ENCODE measurements around the gene TAF13. TPM values are rescaled to one million over a fixed set of nuclear protein-coding genes. Genes with fewer than 3 reads are reported as not detected.

Gene TAF13
- total RNA-seq, 1 donor from 2014 or later, result 22.4 TPM

- intact Hi-C loops (cut with micrococcal nuclease), result loop anchor here (10.0 kb wide), 1 partner anchor 390 kb away; the partner anchor contains the start of gene ATXN7L2
Observed at GRCh38 chr1:109094871-109095270, 19.1 kb upstream of the TAF13 start.

- intact Hi-C loops (cut with micrococcal nuclease), result loop anchor here (10.0 kb wide), 1 partner anchor 390 kb away; the partner anchor contains the start of gene ATXN7L2
Observed at GRCh38 chr1:109094377-109094803, 18.6 kb upstream of the TAF13 start.

DNA sequence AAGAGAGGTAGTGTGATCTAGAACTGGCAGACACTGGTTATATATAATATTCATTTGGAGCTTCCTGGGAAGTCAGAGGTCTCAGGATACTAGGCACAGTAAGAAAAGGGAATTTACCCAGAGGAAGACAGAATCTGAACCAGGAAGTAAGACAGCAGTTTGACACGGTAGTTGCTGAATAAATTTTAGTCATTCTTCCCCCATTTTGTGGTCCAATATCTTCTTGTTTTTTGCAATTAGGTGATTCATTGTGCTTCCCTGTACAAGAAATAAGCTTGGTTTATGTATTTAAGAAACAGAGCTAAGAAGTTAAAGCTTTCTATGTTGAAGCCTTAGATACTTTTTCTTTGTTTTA is 16.0 kb upstream of the TAF13 start:
- intact Hi-C loops (cut with micrococcal nuclease), result loop anchor here (2.0 to 10.0 kb wide), 2 partner anchors 345 to 393 kb away; partner anchors contain the start of genes ATXN7L2 and STXBP3

GRCh38 chr1:109091078-109091838 is 15.5 kb upstream of the TAF13 start:
- intact Hi-C loops (cut with micrococcal nuclease), result loop anchor here (2.0 to 10.0 kb wide), 2 partner anchors 344 to 394 kb away; partner anchors contain the start of genes ATXN7L2 and STXBP3

- intact Hi-C loops (cut with micrococcal nuclease), result loop anchor here (1.0 to 10.0 kb wide), 6 partner anchors 10 to 394 kb away; partner anchors contain the start of genes ATXN7L2, STXBP3 and WDR47
Observed at GRCh38 chr1:109090196-109091077, 14.6 kb upstream of the TAF13 start, which contains the start of gene TMEM167B. Gene TMEM167B (plus strand): TSS chr1:109090764. CDS start chr1:109090873, 109 bp downstream.

- intact Hi-C loops (cut with micrococcal nuclease), result loop anchor here (1.0 to 10.0 kb wide), 6 partner anchors 11 to 395 kb away; partner anchors contain the start of genes ATXN7L2, STXBP3 and WDR47
Observed at GRCh38 chr1:109089242-109090015, 13.6 kb upstream of the TAF13 start.

GRCh38 chr1:109084563-109085517 is 9.0 kb upstream of the TAF13 start:
- intact Hi-C loops (cut with micrococcal nuclease), result no loop called here

DNA sequence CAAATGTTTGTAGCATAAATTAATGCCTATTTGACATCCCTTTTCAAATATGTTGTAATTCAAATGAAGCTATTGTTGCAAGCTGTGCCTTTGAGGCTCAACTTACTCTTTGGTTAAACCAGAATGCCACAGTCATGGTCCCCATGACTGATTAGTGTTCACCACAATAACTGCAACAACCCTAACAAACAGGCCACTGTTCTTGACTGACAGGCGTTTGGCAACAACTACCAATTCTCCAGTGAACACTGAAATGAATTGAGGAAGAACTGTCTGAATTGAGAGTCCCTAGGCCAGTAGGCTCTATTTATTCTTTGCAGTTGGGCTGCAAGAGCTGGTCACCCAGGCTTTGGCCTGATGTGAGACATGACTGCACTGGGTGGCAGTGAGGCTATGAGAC is 8.1 kb upstream of the TAF13 start:
- intact Hi-C loops (cut with micrococcal nuclease), result no loop called here

DNA sequence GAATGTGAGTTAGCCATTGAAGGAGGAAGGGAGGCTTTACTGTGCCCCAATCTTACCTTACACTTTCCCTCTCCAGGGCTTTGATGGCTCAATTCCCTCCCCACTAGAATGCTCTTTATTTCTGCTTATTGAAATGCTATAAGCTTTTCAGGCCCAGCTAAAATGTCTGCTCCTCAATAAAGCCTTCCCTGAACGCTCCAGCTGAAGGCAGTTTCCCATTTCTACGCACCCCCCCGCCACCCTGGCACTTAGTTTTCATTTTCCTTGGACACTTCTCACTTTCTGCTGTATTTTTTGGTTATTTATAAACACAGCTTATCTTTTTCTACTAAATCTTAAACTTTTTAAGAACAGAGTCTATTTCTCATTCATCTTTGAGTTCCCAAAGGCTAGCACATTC is 7.7 kb upstream of the TAF13 start:
- intact Hi-C loops (cut with micrococcal nuclease), result no loop called here

GRCh38 chr1:109080441-109081082 is 4.8 kb upstream of the TAF13 start:
- intact Hi-C loops (cut with micrococcal nuclease), result no loop called here

DNA sequence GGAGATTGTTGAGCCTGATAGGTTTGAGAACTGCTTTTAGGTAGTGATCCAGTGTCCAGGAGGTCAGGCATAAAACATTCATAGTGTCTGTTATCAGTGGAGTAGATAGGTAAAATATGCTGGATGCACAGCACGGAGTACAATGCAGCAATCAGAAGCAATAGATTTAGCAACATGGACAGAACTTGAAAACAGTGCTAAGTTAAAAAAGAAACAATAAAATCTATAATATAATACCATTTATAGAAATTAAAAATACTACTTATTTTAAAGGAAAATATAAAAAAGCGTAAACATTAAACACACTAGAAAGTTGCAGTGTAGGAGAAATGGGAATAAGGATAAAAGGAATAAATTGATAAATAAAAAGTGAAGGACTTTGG is 3.4 kb upstream of the TAF13 start:
- intact Hi-C loops (cut with micrococcal nuclease), result no loop called here

GRCh38 chr1:109078317-109078716 is 2.5 kb upstream of the TAF13 start:
- intact Hi-C loops (cut with micrococcal nuclease), result no loop called here

DNA sequence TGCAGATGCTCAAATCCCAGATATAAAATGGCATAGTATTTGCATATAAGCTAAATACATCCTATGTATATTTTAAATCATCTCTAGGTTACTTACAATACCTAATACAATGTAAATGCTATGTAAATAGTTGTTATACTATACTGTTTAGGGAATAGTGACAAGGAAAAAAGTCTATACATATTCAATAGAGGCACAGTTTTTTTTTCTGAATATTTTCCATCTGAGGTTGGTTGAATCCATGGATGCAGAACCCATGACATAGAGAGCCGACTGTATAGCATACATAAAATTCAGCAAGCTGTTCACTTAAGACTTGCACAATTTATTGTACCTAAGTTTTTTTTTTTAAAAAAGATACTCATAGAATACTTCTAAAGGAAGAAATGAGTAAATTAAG is 6.5 kb downstream of the TAF13 start:
- intact Hi-C loops (cut with micrococcal nuclease), result no loop called here

GRCh38 chr1:109067883-109068282 is 7.9 kb downstream of the TAF13 start:
- intact Hi-C loops (cut with micrococcal nuclease), result no loop called here

- intact Hi-C loops (cut with micrococcal nuclease), result no loop called here
Observed at GRCh38 chr1:109065137-109065536, 10.7 kb downstream of the TAF13 start.

DNA sequence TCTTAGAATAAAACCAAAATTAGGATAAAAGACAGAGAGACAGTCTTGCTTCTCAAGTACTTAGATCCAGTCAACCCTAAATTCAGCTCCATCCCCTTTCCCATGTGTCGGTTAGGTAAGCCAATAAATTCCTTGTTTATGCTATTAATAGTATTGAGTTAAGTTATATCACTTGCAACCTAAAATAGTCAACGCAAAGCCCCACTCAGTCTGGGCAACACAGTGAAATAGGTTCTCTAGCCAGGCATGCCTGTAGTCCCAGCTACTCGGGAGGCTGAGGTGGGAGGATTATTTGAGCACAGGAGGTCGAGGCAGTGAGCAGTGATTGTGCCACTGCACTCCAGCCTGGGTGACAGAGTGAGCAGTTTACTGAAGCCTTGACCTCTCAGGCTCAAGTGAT is 14.6 kb downstream of the TAF13 start:
- intact Hi-C loops (cut with micrococcal nuclease), result no loop called here

DNA sequence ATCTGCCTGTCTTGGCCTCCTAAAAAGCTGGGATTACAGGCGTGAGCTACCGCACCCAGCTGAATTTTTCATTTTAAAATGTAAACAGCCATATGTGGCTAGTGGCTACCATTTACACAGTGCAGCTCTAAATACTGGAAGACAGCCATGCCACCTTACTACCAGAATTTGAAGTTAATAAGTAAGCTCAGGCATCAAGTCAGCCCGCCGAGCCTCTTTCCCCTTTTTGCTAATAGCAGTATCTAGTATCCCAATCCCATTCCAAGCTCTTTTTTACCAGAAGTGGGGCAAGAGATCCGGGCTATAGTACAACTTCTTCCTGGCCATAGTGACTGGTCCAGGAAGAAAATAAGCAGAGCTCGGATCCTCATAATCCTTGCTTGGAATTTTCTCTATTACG is 15.1 kb downstream of the TAF13 start:
- intact Hi-C loops (cut with micrococcal nuclease), result no loop called here

DNA sequence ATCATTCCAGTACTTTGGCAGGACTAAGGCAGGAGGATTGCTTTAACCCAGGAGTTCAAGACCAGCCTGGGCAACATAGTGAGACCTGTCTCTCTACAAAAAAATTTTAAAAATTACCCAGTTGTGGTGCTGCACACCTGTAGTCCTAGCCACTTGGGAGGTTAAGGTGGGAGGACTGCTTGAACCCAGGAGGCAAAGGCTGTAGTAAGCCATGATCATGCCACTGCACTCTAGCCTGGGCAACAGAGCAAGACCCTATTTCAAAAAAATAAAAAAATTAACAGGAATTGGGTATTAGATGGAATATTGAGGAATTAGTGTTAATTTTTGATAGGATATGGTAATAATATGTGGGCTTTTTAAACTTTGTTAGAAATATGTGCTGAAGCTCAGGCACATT is 16.8 kb downstream of the TAF13 start:
- intact Hi-C loops (cut with micrococcal nuclease), result no loop called here

- intact Hi-C loops (cut with micrococcal nuclease), result no loop called here
Observed at GRCh38 chr1:109056064-109056463, 19.7 kb downstream of the TAF13 start.
